Measurements from ENCODE around the gene PAPSS2. TPM values are rescaled to one million over a fixed set of nuclear protein-coding genes. Genes with fewer than 3 reads are reported as not detected.

Gene PAPSS2
- total RNA-seq, 1 experiment from 2014 or later: 24.5 TPM

- Mint-ChIP-seq H3K4me3 (no peak overlapping the region), H3K27me3 (ENCODE audit: low read depth) (peaks cover 5% of the 10 kb centered on the region), H3K36me3 (ENCODE audit: insufficient read depth in 1 of 3, low read depth in 3 of 3) (peaks cover 6 to 28% (median 12%) of the 10 kb centered on the region in 3 experiments), H3K9me3 (peaks cover 16 to 24% of the 10 kb centered on the region in 2 experiments), H3K27ac (no peak overlapping the region), H3K4me1 (peaks cover 16 to 18% of the 10 kb centered on the region in 2 experiments)
- H2BK15ac ChIP-seq (ENCODE audit: low read depth, low read length): no peak overlapping the region
- no peaks in the 10 kb centered on the region for H4K20me1 ChIP-seq (ENCODE audit: control insufficient read depth, insufficient read depth, insufficient read length)
- no peaks in the 10 kb centered on the region for H3K79me1 ChIP-seq (ENCODE audit: insufficient read depth, low read depth, low read length, poor library complexity, severe bottlenecking)
- H3K27me3 ChIP-seq (ENCODE audit: insufficient read depth, low read length): no peaks in the 10 kb centered on the region
- no peak overlapping the region for H2AFZ ChIP-seq (ENCODE audit: low read length)
- no peak overlapping the region for H2BK5ac ChIP-seq (ENCODE audit: insufficient read length, low read length)
- no peak overlapping the region for H4K8ac ChIP-seq (replicated peaks; ENCODE audit: insufficient read length, low read depth, low read length)
- no peak overlapping the region for H3K4ac ChIP-seq (ENCODE audit: low read depth, low read length)
- H2BK20ac ChIP-seq (ENCODE audit: low read depth, low read length, poor library complexity, severe bottlenecking): no peak overlapping the region
- no peak overlapping the region for H3K4me2 ChIP-seq (ENCODE audit: insufficient read depth, insufficient read length, low read length)
- H4K91ac ChIP-seq (ENCODE audit: insufficient read length, low read depth, low read length): no peak overlapping the region
- no peak for DNase-seq
- no peak overlapping the region for H3K56ac ChIP-seq (ENCODE audit: insufficient read length, low read depth, low read length)
- no peak overlapping the region for H3K23ac ChIP-seq (ENCODE audit: insufficient read length, low read depth, low read length)
- no peaks in the 10 kb centered on the region for H3K23me2 ChIP-seq (ENCODE audit: insufficient read length, low read depth, low read length, poor library complexity, severe bottlenecking)
- H2BK120ac ChIP-seq (ENCODE audit: low read depth, low read length, poor library complexity, severe bottlenecking): no peak overlapping the region
- H4K5ac ChIP-seq (ENCODE audit: insufficient read length, low read depth, low read length): no peak overlapping the region
- no peak overlapping the region for H3K14ac ChIP-seq (ENCODE audit: insufficient read depth, low read length)
- no peak overlapping the region for H3K27ac ChIP-seq (ENCODE audit: insufficient read length, low read depth, low read length)
- H3K79me2 ChIP-seq (ENCODE audit: insufficient read depth, low read length): no peaks in the 10 kb centered on the region
- no peaks in the 10 kb centered on the region for H3K9me3 ChIP-seq (ENCODE audit: control insufficient read depth, low read depth, low read length)
- TF ChIP-seq CTCF (conservative IDR thresholded peaks at IDR 0.05): no peak
- no CpG with 5 or more reads among the region's 5 CpGs for WGBS (ENCODE audit: extremely low coverage, insufficient read length, low lambda C conversion rate)
- no peaks in the 10 kb centered on the region for H3K4me1 ChIP-seq (ENCODE audit: insufficient read depth, low read length)
- H2AK5ac ChIP-seq (ENCODE audit: insufficient read length, low read length): no peak overlapping the region
- H3T11ph ChIP-seq (ENCODE audit: low read length): no peak overlapping the region
- no peak overlapping the region for H3K9ac ChIP-seq (ENCODE audit: extremely low read depth, insufficient read length, low read length)
- H2BK12ac ChIP-seq (ENCODE audit: insufficient read length, low read depth, low read length): no peak overlapping the region
- no peak overlapping the region for H3K18ac ChIP-seq (ENCODE audit: insufficient read length, low read depth, low read length)
These were observed 24.0 kb upstream of the PAPSS2 start for GRCh38 chr10:87635498-87636312.

Data from H9 (cell line).